Stimulated activated CD8-positive, alpha-beta memory T cell treated with anti-CD3 and anti-CD28 coated beads, Interleukin-2, amount 100 ng/mL, for 1 hour (primary cell): ENCODE results near the gene TNFAIP8L1.
A peak's percentile ranks its signal among the peaks of the same experiment; 100 is the strongest.

Experiments
- DNase-seq, 2 donors: peaks; one replicate each; pipeline ENCODE4 v3.0.0-alpha.2; 2020; ENCODE audit warnings: low read depth in 2 of 2

Gene TNFAIP8L1

GRCh38 chr19:4609878-4610511, 29.3 kb upstream of the TNFAIP8L1 start:
- DNase-seq: no peak

GRCh38 chr19:4613254-4613751, 26.0 kb upstream of the TNFAIP8L1 start:
- no peak for DNase-seq

- DNase-seq: no peak
These were observed 21.3 kb upstream of the TNFAIP8L1 start for GRCh38 chr19:4618019-4618418.

DNA sequence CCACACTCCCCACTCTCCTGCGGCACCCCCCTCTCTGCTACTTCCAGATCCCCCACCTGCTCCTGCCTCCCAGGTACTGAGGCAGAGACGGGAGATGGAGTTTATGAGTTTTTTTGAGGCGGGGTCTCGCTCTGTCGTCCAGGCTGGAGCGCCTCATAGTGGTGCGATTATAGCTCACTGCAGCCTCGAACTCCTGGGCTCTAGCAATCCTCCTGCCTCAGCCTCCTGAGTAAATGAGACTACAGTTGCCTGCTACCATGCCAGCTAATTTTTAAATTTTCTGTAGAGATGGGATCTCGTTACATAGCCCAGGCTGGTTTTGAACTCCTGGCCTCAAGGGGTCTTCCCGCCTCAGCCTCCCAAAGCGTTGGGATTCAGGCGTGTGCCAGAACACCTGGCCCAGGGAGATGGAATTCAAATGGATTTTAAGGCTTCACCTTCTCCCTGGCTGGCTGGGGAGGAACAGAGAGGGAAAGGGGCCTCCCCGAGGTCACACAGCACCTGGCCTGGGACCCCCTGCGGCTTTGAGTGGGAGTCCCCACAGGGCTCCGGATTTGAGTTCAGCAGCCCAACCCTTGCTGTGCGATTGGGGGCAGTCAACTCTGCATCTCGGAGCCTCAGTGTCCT, 19.5 kb upstream of the TNFAIP8L1 start:
- DNase-seq: no peak

DNA sequence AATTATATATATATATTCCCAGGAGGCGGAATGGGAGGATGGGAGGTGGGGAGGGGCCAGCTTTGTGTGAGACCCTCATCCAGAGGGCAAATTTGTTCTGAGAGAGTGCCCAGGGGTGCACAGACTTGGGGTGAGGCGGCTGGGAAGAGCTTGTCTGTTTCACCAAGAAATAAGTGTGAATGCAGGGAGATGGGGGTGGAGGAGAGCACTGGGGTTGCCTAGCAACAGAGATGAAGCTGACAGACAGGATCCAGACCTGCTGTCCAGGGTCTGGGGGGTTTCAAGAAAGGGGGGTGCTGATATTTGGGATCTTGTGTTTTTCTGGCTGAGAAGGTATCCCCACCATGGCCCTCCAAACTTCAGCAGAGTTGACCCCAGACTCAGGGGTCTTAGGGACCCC, 18.6 kb upstream of the TNFAIP8L1 start:
- no peak for DNase-seq

GRCh38 chr19:4622695-4623421, 16.5 kb upstream of the TNFAIP8L1 start:
- DNase-seq: no peak

DNA sequence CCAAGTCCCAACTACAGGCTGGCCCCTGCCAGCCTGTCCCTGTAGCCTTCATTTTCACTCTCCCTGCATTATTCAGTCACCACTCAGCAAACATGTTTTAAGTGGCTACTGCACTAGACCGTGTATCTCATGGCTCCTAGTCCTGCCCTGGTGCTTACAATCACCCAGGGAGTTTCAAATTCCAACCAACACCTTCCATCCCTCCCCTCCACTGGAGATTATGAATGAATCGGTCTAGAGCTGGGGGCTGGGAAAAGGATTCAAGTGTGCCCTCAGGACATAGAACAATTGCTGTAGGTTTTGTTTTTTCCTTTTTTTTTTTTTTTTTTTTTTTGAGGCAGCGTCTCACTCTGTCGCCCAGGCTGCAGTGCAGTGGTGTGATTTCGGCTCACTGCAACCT, 15.0 kb upstream of the TNFAIP8L1 start:
- no peak for DNase-seq

DNA sequence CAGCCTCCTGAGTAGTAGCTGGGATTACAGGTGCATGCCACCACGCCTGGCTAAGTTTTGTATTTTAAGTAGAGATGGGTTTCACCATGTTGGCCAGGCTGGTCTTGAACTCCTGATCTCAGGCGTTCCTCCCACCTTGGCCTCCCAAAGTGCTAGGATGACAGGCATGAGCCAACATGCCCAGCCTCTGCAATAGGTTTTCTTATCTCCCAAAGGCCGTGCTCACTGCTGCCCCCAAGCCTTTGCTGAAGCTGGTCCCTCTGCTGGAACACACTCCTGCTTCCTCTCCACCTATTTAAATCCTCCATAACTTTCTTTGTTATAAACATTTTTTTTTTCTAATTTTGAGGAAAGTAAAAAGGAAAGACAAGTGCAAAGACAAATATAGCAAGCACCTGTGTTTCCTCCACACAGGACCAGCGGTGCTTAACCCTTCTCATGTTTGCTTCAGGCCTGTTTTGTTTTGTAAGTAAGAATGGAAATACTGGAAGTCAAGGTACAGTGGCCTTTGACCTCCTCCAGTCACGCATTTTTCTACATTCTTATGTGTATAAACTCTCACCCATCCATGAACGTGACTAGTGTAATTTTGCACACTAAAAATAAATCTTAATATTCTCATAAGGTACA, 14.5 kb upstream of the TNFAIP8L1 start:
- DNase-seq: no peak

GRCh38 chr19:4633140-4633967, 6.0 kb upstream of the TNFAIP8L1 start:
- DNase-seq: no peak

GRCh38 chr19:4635754-4636116, 3.6 kb upstream of the TNFAIP8L1 start:
- no peak for DNase-seq

- DNase-seq: peak; percentile 57 to 59
These were observed 3.1 kb upstream of the TNFAIP8L1 start for GRCh38 chr19:4636151-4636717.

- no peak for DNase-seq
These were observed 2.6 kb upstream of the TNFAIP8L1 start for GRCh38 chr19:4636761-4637160.

- no peak for DNase-seq
These were observed 999 bp upstream of the TNFAIP8L1 start for GRCh38 chr19:4638317-4638716.

- DNase-seq: no peak
These were observed 373 bp downstream of the TNFAIP8L1 start for GRCh38 chr19:4639531-4640246.

DNA sequence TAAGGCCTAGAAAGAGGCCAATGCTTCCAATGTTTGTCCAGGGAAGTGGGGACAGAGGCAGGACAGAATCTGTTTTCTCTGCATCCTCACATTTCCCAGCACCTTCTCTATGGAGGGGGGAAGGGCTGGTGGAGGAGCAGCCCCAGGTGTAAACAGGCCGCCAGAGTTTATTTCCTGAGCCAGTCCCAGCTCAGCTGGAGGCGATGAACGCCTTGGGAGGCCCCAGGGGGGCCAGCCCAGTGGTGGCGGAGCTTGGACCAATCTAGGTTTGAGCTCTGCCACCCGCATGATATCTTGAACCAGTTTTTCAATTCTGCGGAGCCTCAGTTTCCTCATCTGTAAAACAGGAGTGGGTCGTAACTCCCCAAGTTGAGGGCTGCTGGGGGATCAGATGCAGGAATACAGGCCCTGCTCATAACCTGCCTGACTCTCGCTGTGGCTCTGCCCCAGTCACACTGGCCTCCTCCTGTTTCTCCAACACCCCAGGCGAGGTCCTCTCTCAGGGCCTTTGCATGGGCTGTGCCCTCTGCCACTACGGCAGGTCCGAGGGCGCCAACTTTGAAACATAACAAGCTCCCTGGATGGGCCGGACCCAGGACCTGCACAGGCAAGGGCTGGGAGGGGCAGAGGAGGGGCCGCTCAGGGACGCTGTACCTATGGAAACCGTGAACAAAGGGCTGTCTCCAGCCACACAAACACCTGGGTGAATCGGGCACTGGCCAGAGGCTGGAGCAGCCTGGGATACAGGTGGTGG, 1.1 kb downstream of the TNFAIP8L1 start:
- DNase-seq: no peak

GRCh38 chr19:4641132-4641531, 1.8 kb downstream of the TNFAIP8L1 start:
- DNase-seq: no peak

GRCh38 chr19:4642625-4643024, 3.3 kb downstream of the TNFAIP8L1 start:
- DNase-seq: no peak

DNA sequence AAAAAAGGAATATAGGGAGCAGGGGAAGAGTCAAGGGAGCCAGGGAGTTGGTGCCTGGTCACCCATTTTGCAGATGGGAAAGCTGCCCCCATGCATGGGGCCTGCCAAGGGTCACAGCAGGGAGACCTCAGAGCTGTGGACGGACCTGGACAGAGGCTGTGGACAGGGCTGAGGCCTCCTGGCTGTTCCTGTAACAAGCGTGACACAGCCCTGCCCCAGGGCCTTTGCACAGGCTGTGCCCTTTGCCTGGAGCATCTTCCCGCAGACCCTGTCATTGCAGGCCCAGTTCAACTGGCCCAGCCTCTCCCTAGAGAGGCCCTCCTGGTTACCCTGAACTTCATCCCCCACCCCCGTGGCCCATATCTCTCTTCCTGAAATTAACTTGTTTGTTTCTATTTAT, 6.4 kb downstream of the TNFAIP8L1 start:
- no peak for DNase-seq

- DNase-seq: no peak
These were observed 8.6 kb downstream of the TNFAIP8L1 start for GRCh38 chr19:4647676-4648644.
